HFFc6 (cell line): ENCODE results near the gene NINJ2. TPM values are rescaled to one million over a fixed set of nuclear protein-coding genes. Genes with fewer than 3 reads are reported as not detected.
"Not testable (repeated sequence)": the region's sequence is repeated elsewhere in the genome, so short reads cannot be mapped to it uniquely, and the experiment has no call there.

ENCODE experiments used
- DNase-seq: peaks from one replicate; pipeline ENCODE4 v3.0.0-alpha.2; 2018
- H3K27ac Mint-ChIP-seq: 2 replicates; pipeline ENCODE4 v1.8.0; 2020; ENCODE audit warnings: mild to moderate bottlenecking, mixed read lengths
- H3K27me3 Mint-ChIP-seq: 2 replicates; pipeline ENCODE4 v1.8.0; 2021; ENCODE audit warnings: mild to moderate bottlenecking, moderate library complexity, mixed read lengths; ENCODE audit not compliant: insufficient read depth
- H3K36me3 Mint-ChIP-seq: 2 replicates; pipeline ENCODE4 v1.8.0; 2021; ENCODE audit warnings: low read depth, mixed read lengths
- H3K4me1 Mint-ChIP-seq: 2 replicates; pipeline ENCODE4 v1.8.0; 2020; ENCODE audit warnings: low read depth, mixed read lengths
- H3K4me3 Mint-ChIP-seq: 2 replicates; pipeline ENCODE4 v1.8.0; 2020; ENCODE audit warnings: mild to moderate bottlenecking, moderate library complexity, mixed read lengths
- H3K9me3 Mint-ChIP-seq: 2 replicates; pipeline ENCODE4 v1.8.0; 2020; ENCODE audit warnings: mild to moderate bottlenecking, mixed read lengths
- CTCF ChIP-seq: fragments of 200-600 bp; sonication (generic); IDR thresholded peaks from 2 replicates; pipeline ENCODE4 v1.5.0; 2021; ENCODE audit warnings: antibody characterized with exemption, mild to moderate bottlenecking
- long read RNA-seq: library from polyadenylated mRNA; unstranded; transcript quantifications from one replicate; pipeline ENCODE4 v2.0.0, GENCODE V29; 2019
- total RNA-seq, 6 experiments: library from RNA; stranded (reverse); fragmentation: NEBNext Ultra II Directional; extraction: Animal tissue kit (Norgen Biotek cat#: 25700); gene quantifications; 2 replicates in 1 of 6; 3 replicates in 5 of 6; pipeline ENCODE4 v1.2.3, GENCODE V29; 2021

Gene NINJ2
- total RNA-seq = not detected
- long read RNA-seq = 0 reads

- TF ChIP-seq CTCF = no peak
- peaks cover 19% of the 10 kb centered on the region for H3K27me3 Mint-ChIP-seq
- DNase-seq = no peak
- no peak within 1 kb of the TSS for H3K27ac Mint-ChIP-seq
- H3K4me1 Mint-ChIP-seq = peaks cover 24% of the 10 kb centered on the region
- H3K4me3 Mint-ChIP-seq = peak within 1 kb of the TSS; percentile 64; the same call in 1 of the 2 replicates
- H3K36me3 Mint-ChIP-seq = no peaks in the 10 kb centered on the region
- no peaks in the 10 kb centered on the region for H3K9me3 Mint-ChIP-seq
These were observed at the start of gene NINJ2 for GRCh38 chr12:663293-663871. TSS of gene NINJ2 (minus strand) at chr12:663445. CDS start at chr12:663360, 85 bp downstream.

- H3K9me3 Mint-ChIP-seq = no peaks in the 10 kb centered on the region
- TF ChIP-seq CTCF = no peak
- peak overlapping the region; percentile 45 for H3K4me3 Mint-ChIP-seq
- no peak overlapping the region for H3K27ac Mint-ChIP-seq
- peaks cover 12% of the 10 kb centered on the region for H3K4me1 Mint-ChIP-seq
- H3K36me3 Mint-ChIP-seq = no peaks in the 10 kb centered on the region
- H3K27me3 Mint-ChIP-seq = peaks cover 15% of the 10 kb centered on the region
- DNase-seq = no peak
These were observed 49.1 kb upstream of the NINJ2 start for GRCh38 chr12:712172-712863.

GRCh38 chr12:709455-710020 lies 46.3 kb upstream of the NINJ2 start:
- Mint-ChIP-seq H3K27me3 (peaks cover 17% of the 10 kb centered on the region), H3K36me3 (no peaks in the 10 kb centered on the region), H3K4me1 (peaks cover 12% of the 10 kb centered on the region), H3K27ac (no peak overlapping the region), H3K9me3 (no peaks in the 10 kb centered on the region), H3K4me3 (no peak overlapping the region)
- no peak for TF ChIP-seq CTCF
- no peak for DNase-seq

- not testable (repeated sequence) for H3K36me3 Mint-ChIP-seq, DNase-seq, H3K4me3 Mint-ChIP-seq, H3K9me3 Mint-ChIP-seq, H3K27ac Mint-ChIP-seq
- H3K27me3 Mint-ChIP-seq = peaks cover 22% of the 10 kb centered on the region
- H3K4me1 Mint-ChIP-seq = peaks cover 12% of the 10 kb centered on the region
These were observed 44.8 kb upstream of the NINJ2 start for GRCh38 chr12:708084-708483.

- H3K4me1 Mint-ChIP-seq = no peaks in the 10 kb centered on the region
- no peaks in the 10 kb centered on the region for H3K9me3 Mint-ChIP-seq
- H3K36me3 Mint-ChIP-seq = no peaks in the 10 kb centered on the region
- no peak for TF ChIP-seq CTCF
- DNase-seq = no peak
- no peak overlapping the region for H3K4me3 Mint-ChIP-seq
- no peak overlapping the region for H3K27ac Mint-ChIP-seq
- peaks cover 35% of the 10 kb centered on the region for H3K27me3 Mint-ChIP-seq
These were observed 41.4 kb upstream of the NINJ2 start for GRCh38 chr12:704516-705242.
